HG03108 (cell line): ENCODE data around the gene SLC22A2.
"Not testable (repeated sequence)": the region's sequence is repeated elsewhere in the genome, so short reads cannot be mapped to it uniquely, and the experiment has no call there.

ENCODE experiments used
- ATAC-seq: cut with Tn5 transposase; IDR thresholded peaks from one replicate; pipeline ENCODE4 v1.9.1; 2021; ENCODE audit warnings: moderate library complexity; ENCODE audit not compliant: unreplicated experiment

Gene SLC22A2

GRCh38 chr6:160258346-160259142 is at the start of gene SLC22A2:
Gene SLC22A2, minus strand, starts transcription at chr6:160258821. Its CDS starts 64 bp downstream, at chr6:160258757.
- ATAC-seq: no peak

- no peak for ATAC-seq
Observed at GRCh38 chr6:160305926-160306713, 47.5 kb upstream of the SLC22A2 start.

GRCh38 chr6:160303806-160304205 is 45.2 kb upstream of the SLC22A2 start:
- no peak for ATAC-seq

- not testable (repeated sequence) for ATAC-seq
Observed at GRCh38 chr6:160302431-160303082, 43.9 kb upstream of the SLC22A2 start.

GRCh38 chr6:160301339-160301738 is 42.7 kb upstream of the SLC22A2 start:
- ATAC-seq: no peak

GRCh38 chr6:160300076-160300695 is 41.6 kb upstream of the SLC22A2 start:
- ATAC-seq: no peak

- no peak for ATAC-seq
Observed at GRCh38 chr6:160299559-160299958, 40.9 kb upstream of the SLC22A2 start.

- ATAC-seq: no peak
Observed at GRCh38 chr6:160298121-160298520, 39.5 kb upstream of the SLC22A2 start.

- ATAC-seq: no peak
Observed at GRCh38 chr6:160297310-160297709, 38.7 kb upstream of the SLC22A2 start.

- ATAC-seq: no peak
Observed at GRCh38 chr6:160293844-160294243, 35.2 kb upstream of the SLC22A2 start.

- no peak for ATAC-seq
Observed at GRCh38 chr6:160285541-160286105, 27.0 kb upstream of the SLC22A2 start.

- no peak for ATAC-seq
Observed at GRCh38 chr6:160284575-160284974, 26.0 kb upstream of the SLC22A2 start.

- ATAC-seq: no peak
Observed at GRCh38 chr6:160282444-160282843, 23.8 kb upstream of the SLC22A2 start.

GRCh38 chr6:160279850-160280249 is 21.2 kb upstream of the SLC22A2 start:
- no peak for ATAC-seq

- no peak for ATAC-seq
Observed at GRCh38 chr6:160278786-160279310, 20.2 kb upstream of the SLC22A2 start.

- no peak for ATAC-seq
Observed at GRCh38 chr6:160278311-160278710, 19.7 kb upstream of the SLC22A2 start.

- ATAC-seq: no peak
Observed at GRCh38 chr6:160277546-160277945, 18.9 kb upstream of the SLC22A2 start.

- ATAC-seq: no peak
Observed at GRCh38 chr6:160277144-160277543, 18.5 kb upstream of the SLC22A2 start.

- no peak for ATAC-seq
Observed at GRCh38 chr6:160276126-160276525, 17.5 kb upstream of the SLC22A2 start.

GRCh38 chr6:160275511-160276003 is 16.9 kb upstream of the SLC22A2 start:
- ATAC-seq: no peak
